GM19035 (cell line): Measurements from ENCODE around the gene LGALS9B.
"Not testable (repeated sequence)": the region's sequence is repeated elsewhere in the genome, so short reads cannot be mapped to it uniquely, and the experiment has no call there.

Experiments used
- ATAC-seq: cut with Tn5 transposase; IDR thresholded peaks from one replicate; pipeline ENCODE4 v1.9.1; 2021; ENCODE audit not compliant: unreplicated experiment

Gene LGALS9B

GRCh38 chr17:20467447-20467846 is at the start of gene LGALS9B:
Gene LGALS9B, minus strand, starts transcription at chr17:20467539. Its CDS starts 69 bp downstream, at chr17:20467470.
- ATAC-seq: peak; percentile 64

GRCh38 chr17:20516986-20517385 is 49.6 kb upstream of the LGALS9B start:
- not testable (repeated sequence) for ATAC-seq

- ATAC-seq: not testable (repeated sequence)
Measured at GRCh38 chr17:20515099-20515498, 47.8 kb upstream of the LGALS9B start.

GRCh38 chr17:20513539-20513938 is 46.2 kb upstream of the LGALS9B start:
- not testable (repeated sequence) for ATAC-seq

GRCh38 chr17:20512378-20512777 is 45.0 kb upstream of the LGALS9B start:
- ATAC-seq: not testable (repeated sequence)

GRCh38 chr17:20511778-20512177 is 44.4 kb upstream of the LGALS9B start:
- not testable (repeated sequence) for ATAC-seq

- not testable (repeated sequence) for ATAC-seq
Measured at GRCh38 chr17:20505333-20505732, 38.0 kb upstream of the LGALS9B start.

GRCh38 chr17:20504388-20505066 is 37.2 kb upstream of the LGALS9B start:
- ATAC-seq: not testable (repeated sequence)

GRCh38 chr17:20501896-20502295 is 34.6 kb upstream of the LGALS9B start:
- ATAC-seq: not testable (repeated sequence)

- ATAC-seq: not testable (repeated sequence)
Measured at GRCh38 chr17:20500346-20500745, 33.0 kb upstream of the LGALS9B start.

GRCh38 chr17:20495420-20495819 is 28.1 kb upstream of the LGALS9B start:
- ATAC-seq: not testable (repeated sequence)

- not testable (repeated sequence) for ATAC-seq
Measured at GRCh38 chr17:20494735-20495134, 27.4 kb upstream of the LGALS9B start.

- ATAC-seq: not testable (repeated sequence)
Measured at GRCh38 chr17:20494147-20494546, 26.8 kb upstream of the LGALS9B start.

- ATAC-seq: not testable (repeated sequence)
Measured at GRCh38 chr17:20492971-20493370, 25.6 kb upstream of the LGALS9B start.

- not testable (repeated sequence) for ATAC-seq
Measured at GRCh38 chr17:20492099-20492498, 24.8 kb upstream of the LGALS9B start.

GRCh38 chr17:20484930-20485329 is 17.6 kb upstream of the LGALS9B start:
- not testable (repeated sequence) for ATAC-seq

GRCh38 chr17:20479889-20480591 is 12.7 kb upstream of the LGALS9B start:
- not testable (repeated sequence) for ATAC-seq

- not testable (repeated sequence) for ATAC-seq
Measured at GRCh38 chr17:20477398-20478071, 10.2 kb upstream of the LGALS9B start.

GRCh38 chr17:20475137-20475831 is 7.9 kb upstream of the LGALS9B start:
- not testable (repeated sequence) for ATAC-seq

GRCh38 chr17:20474081-20474480 is 6.7 kb upstream of the LGALS9B start:
- ATAC-seq: not testable (repeated sequence)

GRCh38 chr17:20469946-20470345 is 2.6 kb upstream of the LGALS9B start:
- not testable (repeated sequence) for ATAC-seq
